ENCODE measurements around the gene INPP1.

DNA sequence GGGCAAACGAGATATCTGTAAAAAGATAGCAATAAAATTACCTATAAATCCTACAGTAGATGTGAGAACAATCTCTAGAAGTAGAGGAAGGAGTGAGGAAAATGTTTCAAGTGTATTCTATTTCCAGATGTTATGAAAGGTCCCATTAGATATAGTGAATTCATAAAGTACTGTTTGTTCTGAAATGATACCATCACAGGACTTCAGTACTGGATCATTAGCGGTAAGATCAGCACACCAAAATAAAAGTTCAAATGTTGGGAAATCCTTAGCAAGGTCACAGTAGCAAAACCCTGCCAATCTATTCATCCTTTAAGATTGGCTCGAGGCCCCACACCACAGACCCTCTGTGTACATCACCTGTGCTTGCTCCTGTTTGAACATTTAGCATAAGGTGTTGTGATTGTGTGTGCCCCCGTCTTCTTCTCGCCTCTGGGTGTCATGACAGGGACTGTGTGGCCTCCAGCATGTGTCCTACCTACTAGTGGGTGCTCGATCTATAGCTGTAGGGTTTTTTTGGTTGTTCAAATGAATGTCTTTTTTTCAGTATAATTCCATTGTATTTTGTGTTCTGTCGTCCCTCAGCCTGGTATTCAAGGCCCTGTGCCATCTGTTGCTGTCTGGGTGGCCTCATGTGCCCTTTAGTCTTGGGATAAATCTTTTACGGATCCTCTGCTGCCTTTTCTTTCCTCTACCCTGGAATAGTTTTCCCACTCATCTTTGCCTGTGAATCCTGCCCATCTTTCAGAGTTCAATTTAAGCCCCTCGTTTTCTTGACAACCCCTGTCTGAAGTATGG lies 73.9 kb downstream of the INPP1 start:
- TF ChIP-seq, protein P1, sequence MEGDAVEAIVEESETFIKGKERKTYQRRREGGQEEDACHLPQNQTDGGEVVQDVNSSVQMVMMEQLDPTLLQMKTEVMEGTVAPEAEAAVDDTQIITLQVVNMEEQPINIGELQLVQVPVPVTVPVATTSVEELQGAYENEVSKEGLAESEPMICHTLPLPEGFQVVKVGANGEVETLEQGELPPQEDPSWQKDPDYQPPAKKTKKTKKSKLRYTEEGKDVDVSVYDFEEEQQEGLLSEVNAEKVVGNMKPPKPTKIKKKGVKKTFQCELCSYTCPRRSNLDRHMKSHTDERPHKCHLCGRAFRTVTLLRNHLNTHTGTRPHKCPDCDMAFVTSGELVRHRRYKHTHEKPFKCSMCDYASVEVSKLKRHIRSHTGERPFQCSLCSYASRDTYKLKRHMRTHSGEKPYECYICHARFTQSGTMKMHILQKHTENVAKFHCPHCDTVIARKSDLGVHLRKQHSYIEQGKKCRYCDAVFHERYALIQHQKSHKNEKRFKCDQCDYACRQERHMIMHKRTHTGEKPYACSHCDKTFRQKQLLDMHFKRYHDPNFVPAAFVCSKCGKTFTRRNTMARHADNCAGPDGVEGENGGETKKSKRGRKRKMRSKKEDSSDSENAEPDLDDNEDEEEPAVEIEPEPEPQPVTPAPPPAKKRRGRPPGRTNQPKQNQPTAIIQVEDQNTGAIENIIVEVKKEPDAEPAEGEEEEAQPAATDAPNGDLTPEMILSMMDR (IDR thresholded peaks at IDR 0.05; ENCODE audit: insufficient read depth, low read depth, low read length) = no peak
- no peak for TF ChIP-seq EZH2 (IDR thresholded peaks at IDR 0.05; ENCODE audit: insufficient read depth, low read length)
